Keratinocyte (primary cell): ENCODE data around the gene MICAL2. TPM values are rescaled to one million over a fixed set of nuclear protein-coding genes. Genes with fewer than 3 reads are reported as not detected.

Source experiments
- DNase-seq: peaks from one replicate; pipeline ENCODE4 v3.0.0-alpha.2; 2011; ENCODE audit warnings: low read depth, missing footprints, low spot score
- FAIRE-seq: peaks from 2 replicates; lab custom pipeline; 2011; peaks lifted over from hg19 to GRCh38; lab: Jason Lieb, UNC
- H2AFZ ChIP-seq: 2 replicates; pipeline ENCODE4 v1.6.0; 2012; ENCODE audit warnings: low read length, control low read depth, inconsistent platforms; ENCODE audit not compliant: control insufficient read depth
- H3K27ac ChIP-seq: 2 replicates; pipeline ENCODE4 v1.5.1; 2011; ENCODE audit warnings: low read length; ENCODE audit not compliant: control insufficient read depth, insufficient read depth
- H3K27me3 ChIP-seq: 3 replicates; pipeline ENCODE4 v1.6.0; 2011; ENCODE audit warnings: low read length; ENCODE audit not compliant: control insufficient read depth, insufficient read depth; ENCODE audit errors: extremely low read depth
- H3K36me3 ChIP-seq, 2 experiments: 2 replicates in 1 of 2; 3 replicates in 1 of 2; pipeline ENCODE4 v1.5.1; 2011; ENCODE audit warnings: low read length in 2 of 2, mild to moderate bottlenecking in 1 of 2; ENCODE audit not compliant: control insufficient read depth in 2 of 2, insufficient read depth in 2 of 2; ENCODE audit errors: extremely low read depth in 1 of 2
- H3K4me1 ChIP-seq: 3 replicates; pipeline ENCODE4 v1.5.1; 2011; ENCODE audit warnings: low read length; ENCODE audit not compliant: control insufficient read depth, insufficient read depth; ENCODE audit errors: extremely low read depth
- H3K4me2 ChIP-seq: 3 replicates; pipeline ENCODE4 v1.6.0; 2011; ENCODE audit warnings: low read depth, low read length; ENCODE audit not compliant: control insufficient read depth, insufficient read depth; ENCODE audit errors: extremely low read depth
- H3K4me3 ChIP-seq, 3 experiments: fragments of 200-600 bp in 1 of 3; sonication (generic) in 1 of 3; 2 replicates in 2 of 3; 3 replicates in 1 of 3; pipeline ENCODE4 v1.5.1; 2011 to 2016; ENCODE audit warnings: low read length in 3 of 3, mild to moderate bottlenecking in 3 of 3, control low read depth in 2 of 3, inconsistent platforms in 1 of 3, low read depth in 1 of 3, mixed read lengths in 1 of 3, mixed run types in 1 of 3, moderate library complexity in 1 of 3; ENCODE audit not compliant: control insufficient read depth in 2 of 3, insufficient read depth in 2 of 3; ENCODE audit errors: extremely low read depth in 1 of 3
- H3K79me2 ChIP-seq: 2 replicates; pipeline ENCODE4 v1.6.0; 2012; ENCODE audit warnings: low read length; ENCODE audit not compliant: control insufficient read depth, insufficient read depth
- H3K9ac ChIP-seq: 3 replicates; pipeline ENCODE4 v1.6.0; 2011; ENCODE audit warnings: low read length; ENCODE audit not compliant: control insufficient read depth, insufficient read depth; ENCODE audit errors: extremely low read depth
- H3K9me1 ChIP-seq: 3 replicates; pipeline ENCODE4 v1.6.0; 2011; ENCODE audit warnings: low read length; ENCODE audit not compliant: control insufficient read depth, insufficient read depth; ENCODE audit errors: extremely low read depth
- H3K9me3 ChIP-seq: 2 replicates; pipeline ENCODE4 v1.5.1; 2012; ENCODE audit warnings: low read depth, low read length; ENCODE audit not compliant: control insufficient read depth
- H4K20me1 ChIP-seq: 3 replicates; pipeline ENCODE4 v1.6.0; 2011; ENCODE audit warnings: low read length; ENCODE audit not compliant: control insufficient read depth, insufficient read depth; ENCODE audit errors: extremely low read depth
- CTCF ChIP-seq, 3 experiments: IDR thresholded peaks in 1 of 3; conservative IDR thresholded peaks in 1 of 3; optimal IDR thresholded peaks in 1 of 3; 2 replicates in 2 of 3; 3 replicates in 1 of 3; pipeline versions ENCODE3 to v1.5.1; 2011; ENCODE audit warnings: low read length in 3 of 3, mild to moderate bottlenecking in 3 of 3, moderate library complexity in 2 of 3, control low read depth in 1 of 3, inconsistent platforms in 1 of 3; ENCODE audit not compliant: insufficient read depth in 2 of 3; ENCODE audit errors: extremely low read depth in 1 of 3
- EZH2 ChIP-seq: IDR thresholded peaks from one replicate; pipeline ENCODE4 v1.6.1; 2012; ENCODE audit warnings: inconsistent platforms, mild to moderate bottlenecking, low read length, moderate library complexity
- dilution Hi-C: fragments of 300-500 bp; cut with MboI; formaldehyde crosslinking; loops from one replicate; pipeline ENCODE4 v1.7.0; 2020; ENCODE audit warnings: low sequenced_read_pairs; ENCODE audit not compliant: extremely low pct_ligation_motif_present
- polyA plus RNA-seq, 5 experiments: library from polyadenylated mRNA; depleted of rRNA in 3 of 5; stranded (reverse) in 3 of 5; stranded (forward) in 1 of 5; unstranded in 1 of 5; fragments of >200 nt; gene quantifications; 1 replicate in 1 of 5; 2 replicates in 3 of 5; 3 replicates in 1 of 5; pipeline versions ENCODE4 v1.2.1 to v1.2.3, GENCODE V29; 2011 to 2012; ENCODE audit warnings: missing spikeins in 2 of 5, low read depth in 1 of 5, low replicate concordance in 1 of 5

The MICAL2 gene
- polyA plus RNA-seq, 1 donor (not counting 4 experiments of a cell fraction or from before 2014, with no cell fraction given), result 83.9 TPM

DNA sequence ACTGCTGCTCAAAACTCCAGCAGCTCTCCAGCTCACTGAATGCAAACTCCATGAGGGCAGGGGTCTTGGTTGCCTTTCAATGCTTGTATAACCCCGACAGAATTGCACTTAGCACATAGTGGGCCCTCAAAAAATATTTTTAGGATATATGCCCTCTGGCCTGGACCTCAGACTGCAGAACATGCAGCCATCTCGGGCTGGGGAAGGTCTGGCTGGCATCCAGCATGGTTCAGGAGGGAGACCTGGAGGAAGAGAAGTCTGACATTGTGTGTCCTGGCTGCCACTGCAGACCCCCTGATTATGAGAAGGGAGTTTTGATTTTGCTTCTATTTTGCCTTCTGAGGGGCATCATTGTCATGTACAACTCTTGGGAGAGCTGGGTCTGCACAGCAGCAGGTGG is 157.5 kb downstream of the MICAL2 start:
- Histone ChIP-seq H3K4me1 (peaks cover 12% of the 10 kb centered on the region), H3K79me2 (no peaks in the 10 kb centered on the region), H3K4me3 (no peak overlapping the region), H3K36me3 (peaks cover 24 to 31% of the 10 kb centered on the region in 2 experiments), H4K20me1 (no peaks in the 10 kb centered on the region), H3K9ac (no peak overlapping the region), H3K27ac (no peak overlapping the region), H2AFZ (no peak overlapping the region), H3K27me3 (no peaks in the 10 kb centered on the region), H3K9me1 (no peaks in the 10 kb centered on the region), H3K9me3 (no peaks in the 10 kb centered on the region), H3K4me2 (no peak overlapping the region)
- dilution Hi-C loops, result no loop called here
- DNase-seq, result no peak
- FAIRE-seq, result no peak
- TF ChIP-seq EZH2 (no peak), CTCF (optimal IDR thresholded peaks at IDR 0.05 in 1 of 3, IDR thresholded peaks at IDR 0.05 in 1 of 3, conservative IDR thresholded peaks at IDR 0.05 in 1 of 3; ENCODE audit: extremely low read depth in 1 of 3, insufficient read depth in 2 of 3, low read length in 3 of 3) (no peak)

DNA sequence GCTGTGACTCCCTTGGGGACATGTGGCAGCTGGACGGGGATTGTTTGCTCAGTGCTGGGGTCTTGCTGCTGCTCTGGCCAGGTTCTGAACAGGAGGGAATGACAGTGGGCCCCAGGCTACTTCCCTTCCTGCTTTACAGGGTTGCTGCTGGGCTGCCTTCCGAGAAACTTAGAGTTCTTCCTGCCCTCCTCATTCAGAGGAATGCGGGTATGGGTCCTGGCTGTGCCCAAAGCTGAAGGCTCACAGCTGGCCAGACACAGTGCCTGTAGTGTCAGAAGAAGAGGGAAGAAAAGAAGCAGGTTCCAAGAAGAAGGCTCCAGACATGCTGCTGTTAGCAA is 158.7 kb downstream of the MICAL2 start:
- Histone ChIP-seq H2AFZ (no peak overlapping the region), H3K9ac (no peak overlapping the region), H3K27ac (no peak overlapping the region), H3K79me2 (no peaks in the 10 kb centered on the region), H3K4me2 (no peak overlapping the region), H3K4me3 (no peak overlapping the region), H3K9me1 (no peaks in the 10 kb centered on the region), H3K4me1 (peaks cover 17% of the 10 kb centered on the region), H3K36me3 (peaks cover 15 to 21% of the 10 kb centered on the region in 2 experiments), H3K27me3 (no peaks in the 10 kb centered on the region), H3K9me3 (no peaks in the 10 kb centered on the region), H4K20me1 (no peaks in the 10 kb centered on the region)
- TF ChIP-seq EZH2, result no peak
- TF ChIP-seq CTCF (optimal IDR thresholded peaks at IDR 0.05 in 1 of 3, IDR thresholded peaks at IDR 0.05 in 1 of 3, conservative IDR thresholded peaks at IDR 0.05 in 1 of 3; ENCODE audit: extremely low read depth in 1 of 3, insufficient read depth in 2 of 3, low read length in 3 of 3), result no peak
- dilution Hi-C loops, result no loop called here
- no peak for DNase-seq
- FAIRE-seq, result peak; percentile 34
